Duodenal mucosa (tissue), 2 donors: ENCODE measurements around the gene BBX.

Experiments used
- H3K27ac ChIP-seq: one replicate; pipeline ENCODE4 v1.7.0; 2013; ENCODE audit warnings: low read depth, low read length
- H3K27me3 ChIP-seq, 2 donors: one replicate each; pipeline ENCODE4 v1.7.0; 2013; ENCODE audit warnings: low read length in 2 of 2, control low read depth in 1 of 2; ENCODE audit not compliant: insufficient read depth in 2 of 2, control insufficient read depth in 1 of 2
- H3K36me3 ChIP-seq, 2 donors: one replicate each; pipeline ENCODE4 v1.7.0; 2013; ENCODE audit warnings: low read length in 2 of 2, control low read depth in 1 of 2; ENCODE audit not compliant: insufficient read depth in 2 of 2, control insufficient read depth in 1 of 2
- H3K4me1 ChIP-seq, 2 donors: one replicate each; pipeline ENCODE4 v1.7.0; 2013; ENCODE audit warnings: low read length in 2 of 2, control low read depth in 1 of 2; ENCODE audit not compliant: insufficient read depth in 2 of 2, control insufficient read depth in 1 of 2
- H3K4me3 ChIP-seq, 2 donors: one replicate each; pipeline ENCODE4 v1.7.0; 2013; ENCODE audit warnings: low read length in 2 of 2, low read depth in 1 of 2
- H3K9ac ChIP-seq, 2 donors: one replicate each; pipeline ENCODE4 v1.7.0; 2013; ENCODE audit warnings: low read length in 2 of 2, low read depth in 1 of 2
- H3K9me3 ChIP-seq, 2 donors: one replicate each; pipeline ENCODE4 v1.7.0; 2013; ENCODE audit warnings: low read length in 2 of 2, control low read depth in 1 of 2; ENCODE audit not compliant: control insufficient read depth in 1 of 2

The BBX gene

GRCh38 chr3:107753494-107753893 lies 230.7 kb downstream of the BBX start:
- Histone ChIP-seq H3K4me1 (no peaks in the 10 kb centered on the region), H3K4me3 (no peak overlapping the region), H3K9ac (no peak overlapping the region), H3K27ac (no peak overlapping the region), H3K9me3 (no peaks in the 10 kb centered on the region), H3K36me3 (peaks cover 0 to 2% of the 10 kb centered on the region in 2 donors), H3K27me3 (no peaks in the 10 kb centered on the region)

- H3K4me3 ChIP-seq, result no peak overlapping the region
- no peak overlapping the region for H3K9ac ChIP-seq
- peaks cover 0 to 2% of the 10 kb centered on the region in 2 donors for H3K36me3 ChIP-seq
- no peaks in the 10 kb centered on the region for H3K9me3 ChIP-seq
- no peaks in the 10 kb centered on the region for H3K27me3 ChIP-seq
- H3K27ac ChIP-seq, result no peak overlapping the region
- no peaks in the 10 kb centered on the region for H3K4me1 ChIP-seq
Measured at GRCh38 chr3:107753976-107754375, 231.2 kb downstream of the BBX start.

GRCh38 chr3:107756649-107757048 lies 233.9 kb downstream of the BBX start:
- Histone ChIP-seq H3K9ac (no peak overlapping the region), H3K4me1 (no peaks in the 10 kb centered on the region), H3K9me3 (no peaks in the 10 kb centered on the region), H3K27ac (no peak overlapping the region), H3K36me3 (peaks cover 0 to 2% of the 10 kb centered on the region in 2 donors), H3K27me3 (no peaks in the 10 kb centered on the region), H3K4me3 (no peak overlapping the region)

- H3K27ac ChIP-seq, result no peak overlapping the region
- no peaks in the 10 kb centered on the region for H3K27me3 ChIP-seq
- H3K36me3 ChIP-seq, result peaks cover 0 to 2% of the 10 kb centered on the region in 2 donors
- H3K4me3 ChIP-seq, result no peak overlapping the region
- no peaks in the 10 kb centered on the region for H3K4me1 ChIP-seq
- H3K9ac ChIP-seq, result no peak overlapping the region
- no peaks in the 10 kb centered on the region for H3K9me3 ChIP-seq
Measured at GRCh38 chr3:107757140-107757539, 234.4 kb downstream of the BBX start.

GRCh38 chr3:107760144-107760543 lies 237.4 kb downstream of the BBX start:
- H3K9me3 ChIP-seq, result no peaks in the 10 kb centered on the region
- no peak overlapping the region for H3K9ac ChIP-seq
- H3K27me3 ChIP-seq, result no peaks in the 10 kb centered on the region
- H3K4me3 ChIP-seq, result no peak overlapping the region
- no peaks in the 10 kb centered on the region for H3K4me1 ChIP-seq
- no peak overlapping the region for H3K27ac ChIP-seq
- H3K36me3 ChIP-seq, result peaks cover 0 to 2% of the 10 kb centered on the region in 2 donors

- Histone ChIP-seq H3K36me3 (peaks cover 0 to 4% of the 10 kb centered on the region in 2 donors), H3K27ac (no peak overlapping the region)
Measured at GRCh38 chr3:107761391-107761790, 238.6 kb downstream of the BBX start.

GRCh38 chr3:107765524-107765923 lies 242.8 kb downstream of the BBX start:
- Histone ChIP-seq H3K27ac (no peak overlapping the region), H3K4me3 (no peak overlapping the region), H3K9ac (no peak overlapping the region), H3K9me3 (no peaks in the 10 kb centered on the region), H3K4me1 (no peaks in the 10 kb centered on the region), H3K27me3 (no peaks in the 10 kb centered on the region), H3K36me3 (peaks cover 0 to 4% of the 10 kb centered on the region in 2 donors)

More at GRCh38 chr3:107761391-107761790, 238.6 kb downstream of the BBX start:
- H3K9ac ChIP-seq, result no peak overlapping the region
- no peaks in the 10 kb centered on the region for H3K4me1 ChIP-seq
- no peak overlapping the region for H3K4me3 ChIP-seq
- H3K27me3 ChIP-seq, result no peaks in the 10 kb centered on the region
- H3K9me3 ChIP-seq, result no peaks in the 10 kb centered on the region

- H3K36me3 ChIP-seq, result peaks cover 0 to 5% of the 10 kb centered on the region in 2 donors
- H3K27me3 ChIP-seq, result no peaks in the 10 kb centered on the region
- no peaks in the 10 kb centered on the region for H3K9me3 ChIP-seq
- no peak overlapping the region for H3K4me3 ChIP-seq
- H3K4me1 ChIP-seq, result no peaks in the 10 kb centered on the region
- no peak overlapping the region for H3K9ac ChIP-seq
- no peak overlapping the region for H3K27ac ChIP-seq
Measured at GRCh38 chr3:107767897-107768605, 245.3 kb downstream of the BBX start.

GRCh38 chr3:107769882-107770281 lies 247.1 kb downstream of the BBX start:
- Histone ChIP-seq H3K27ac (no peak overlapping the region), H3K27me3 (no peaks in the 10 kb centered on the region), H3K9me3 (no peaks in the 10 kb centered on the region), H3K9ac (no peak overlapping the region), H3K4me3 (no peak overlapping the region), H3K4me1 (no peaks in the 10 kb centered on the region), H3K36me3 (peaks cover 4 to 18% of the 10 kb centered on the region in 2 donors)

- Histone ChIP-seq H3K9me3 (no peaks in the 10 kb centered on the region), H3K4me3 (no peak overlapping the region), H3K9ac (no peak overlapping the region), H3K36me3 (peaks cover 10 to 18% of the 10 kb centered on the region in 2 donors), H3K4me1 (no peaks in the 10 kb centered on the region), H3K27me3 (no peaks in the 10 kb centered on the region), H3K27ac (no peak overlapping the region)
Measured at GRCh38 chr3:107772016-107772415, 249.3 kb downstream of the BBX start.
